PC-9 (cell line): ENCODE results near the gene MAL. TPM values are rescaled to one million over a fixed set of nuclear protein-coding genes. Genes with fewer than 3 reads are reported as not detected.

Experiments used
- BruUV-seq: library from RNA; stranded (reverse); fragments of 400-500 nt; replicated peaks from 2 replicates; lab custom pipeline; 2021; lab: Mats Ljungman, UMichigan
- CTCF ChIA-PET: fragments of 300-600 bp; sonication (Branson Sonifier 250); formaldehyde crosslinking; loops from one replicate; lab custom pipeline; 2022; ENCODE audit warnings: antibody characterized with exemption; lab: Charles Lee
- POLR2A ChIA-PET: fragments of 300-600 bp; sonication (Branson Sonifier 250); formaldehyde crosslinking; loops from one replicate; lab custom pipeline; 2022; ENCODE audit warnings: antibody characterized with exemption; ENCODE audit not compliant: unreplicated experiment; lab: Charles Lee
- DNase-seq, 2 experiments: peaks; one replicate each; pipeline versions ENCODE4 v3.0.0 to v3.0.0-alpha.2; 2015 to 2022; ENCODE audit warnings: mixed read lengths in 1 of 2
- H2AFZ ChIP-seq: fragments of 200-600 bp; sonication (generic); 2 replicates; pipeline ENCODE4 v1.8.1; 2017; ENCODE audit warnings: antibody characterized with exemption
- H3F3A ChIP-seq: fragments of 200-600 bp; sonication (generic); 2 replicates; pipeline ENCODE4 v1.8.1; 2017; ENCODE audit warnings: antibody characterized with exemption, mild to moderate bottlenecking, low read depth; ENCODE audit not compliant: insufficient read depth
- H3K27ac ChIP-seq: fragments of 200-600 bp; sonication (generic); 2 replicates; pipeline ENCODE4 v1.6.1; 2016; ENCODE audit warnings: mixed run types
- H3K27me3 ChIP-seq: fragments of 200-600 bp; sonication (generic); 2 replicates; pipeline ENCODE4 v1.6.1; 2016; ENCODE audit warnings: low read depth, mixed run types; ENCODE audit not compliant: insufficient read depth
- H3K36me3 ChIP-seq: fragments of 200-600 bp; sonication (generic); 2 replicates; pipeline ENCODE4 v1.6.1; 2016; ENCODE audit warnings: low read depth, mixed run types
- H3K4me1 ChIP-seq: fragments of 200-600 bp; sonication (generic); replicated peaks from 2 replicates; pipeline ENCODE4 v1.6.1; 2016; ENCODE audit warnings: mixed run types; ENCODE audit not compliant: insufficient read depth
- H3K4me2 ChIP-seq: fragments of 200-600 bp; sonication (generic); 2 replicates; pipeline ENCODE4 v1.6.1; 2017; ENCODE audit warnings: mixed run types
- H3K4me3 ChIP-seq: fragments of 200-600 bp; sonication (generic); 2 replicates; pipeline ENCODE4 v1.6.1; 2016; ENCODE audit warnings: mixed run types
- H3K79me2 ChIP-seq: fragments of 200-600 bp; sonication (generic); 2 replicates; pipeline ENCODE4 v1.6.1; 2017; ENCODE audit warnings: low read depth, mixed run types
- H3K9me2 ChIP-seq: fragments of 200-600 bp; sonication (generic); 2 replicates; pipeline ENCODE4 v1.8.1; 2017; ENCODE audit warnings: mild to moderate bottlenecking; ENCODE audit not compliant: insufficient read depth
- H3K9me3 ChIP-seq: fragments of 200-600 bp; sonication (generic); 2 replicates; pipeline ENCODE4 v1.8.1; 2016; ENCODE audit warnings: low read depth; ENCODE audit not compliant: insufficient read depth
- H4K20me1 ChIP-seq: fragments of 200-600 bp; sonication (generic); 2 replicates; pipeline ENCODE4 v1.8.1; 2017; ENCODE audit not compliant: insufficient read depth
- CTCF ChIP-seq: fragments of 200-600 bp; sonication (generic); conservative IDR thresholded peaks from 2 replicates; pipeline ENCODE4 v1.6.1; 2017; ENCODE audit warnings: mixed run types, antibody characterized with exemption, mild to moderate bottlenecking, moderate library complexity
- EZH2 ChIP-seq: fragments of 200-600 bp; sonication (generic); IDR thresholded peaks from 2 replicates; pipeline ENCODE4 v1.8.0; 2017; ENCODE audit warnings: antibody characterized with exemption, low read depth
- intact Hi-C: fragments of 100-400 bp; cut with micrococcal nuclease; formaldehyde crosslinking; loops from one replicate; pipeline ENCODE4 v1.10.0; 2022; ENCODE audit not compliant: unreplicated experiment
- total RNA-seq: library from RNA; stranded (reverse); gene quantifications from 2 replicates; pipeline ENCODE4 v1.2.3, GENCODE V29; 2021

The MAL gene
- total RNA-seq, 1 experiment from 2014 or later: 146 TPM

GRCh38 chr2:95068256-95068655 lies 42.7 kb downstream of the MAL start:
- H3K27me3 ChIP-seq: no peaks in the 10 kb centered on the region
- intact Hi-C loops: no loop called here
- POLR2A ChIA-PET: no interaction called here
- no peaks in the 10 kb centered on the region for H3K79me2 ChIP-seq
- TF ChIP-seq CTCF (no peak), EZH2 (no peak)
- H3K9me3 ChIP-seq: no peaks in the 10 kb centered on the region
- H3K4me3 ChIP-seq: no peak overlapping the region
- no peaks in the 10 kb centered on the region for H3K36me3 ChIP-seq
- DNase-seq: no peak
- H2AFZ ChIP-seq: no peak overlapping the region
- H3K9me2 ChIP-seq: no peaks in the 10 kb centered on the region
- H4K20me1 ChIP-seq: no peaks in the 10 kb centered on the region
- peaks cover 16% of the 10 kb centered on the region for H3K4me1 ChIP-seq
- H3K27ac ChIP-seq: no peak overlapping the region
- H3F3A ChIP-seq: peaks cover 7% of the 10 kb centered on the region
- CTCF ChIA-PET: no interaction called here
- BruUV-seq: no TSS peak
- no peak overlapping the region for H3K4me2 ChIP-seq

GRCh38 chr2:95069465-95069864 lies 44.0 kb downstream of the MAL start:
- POLR2A ChIA-PET: no interaction called here
- Histone ChIP-seq H3K79me2 (no peaks in the 10 kb centered on the region), H3K4me1 (peaks cover 11% of the 10 kb centered on the region), H3K9me3 (no peaks in the 10 kb centered on the region), H3K27me3 (no peaks in the 10 kb centered on the region), H2AFZ (no peak overlapping the region), H3K36me3 (no peaks in the 10 kb centered on the region), H3F3A (no peaks in the 10 kb centered on the region), H3K4me2 (no peak overlapping the region), H3K27ac (no peak overlapping the region), H3K4me3 (no peak overlapping the region), H4K20me1 (no peaks in the 10 kb centered on the region), H3K9me2 (no peaks in the 10 kb centered on the region)
- DNase-seq: no peak
- BruUV-seq: no TSS peak
- TF ChIP-seq CTCF (no peak), EZH2 (no peak)
- intact Hi-C loops: no loop called here
- CTCF ChIA-PET: no interaction called here

- Histone ChIP-seq H4K20me1 (no peaks in the 10 kb centered on the region), H3K27ac (no peak overlapping the region), H3K4me3 (no peak overlapping the region), H3K9me2 (no peaks in the 10 kb centered on the region), H2AFZ (no peak overlapping the region), H3K36me3 (no peaks in the 10 kb centered on the region), H3K9me3 (no peaks in the 10 kb centered on the region), H3K27me3 (no peaks in the 10 kb centered on the region), H3K4me1 (peaks cover 19% of the 10 kb centered on the region), H3K4me2 (no peak overlapping the region), H3F3A (peaks cover 10% of the 10 kb centered on the region; the same call in 1 of the 2 replicates), H3K79me2 (no peaks in the 10 kb centered on the region)
- no peak for TF ChIP-seq EZH2
- no peak for TF ChIP-seq CTCF
- BruUV-seq: no TSS peak
- ChIA-PET POLR2A (no interaction called here), CTCF (no interaction called here)
- intact Hi-C loops: no loop called here
- peak in 1 of 2 experiments; percentile 22 for DNase-seq
These were observed 46.3 kb downstream of the MAL start for GRCh38 chr2:95071856-95072255.
